ENCODE data around the gene AUTS2. TPM values are rescaled to one million over a fixed set of nuclear protein-coding genes. Genes with fewer than 3 reads are reported as not detected.
A peak's percentile ranks its signal among the peaks of the same experiment; 100 is the strongest.

The AUTS2 gene
- total RNA-seq, 1 experiment from 2014 or later, result 42.1 TPM

DNA sequence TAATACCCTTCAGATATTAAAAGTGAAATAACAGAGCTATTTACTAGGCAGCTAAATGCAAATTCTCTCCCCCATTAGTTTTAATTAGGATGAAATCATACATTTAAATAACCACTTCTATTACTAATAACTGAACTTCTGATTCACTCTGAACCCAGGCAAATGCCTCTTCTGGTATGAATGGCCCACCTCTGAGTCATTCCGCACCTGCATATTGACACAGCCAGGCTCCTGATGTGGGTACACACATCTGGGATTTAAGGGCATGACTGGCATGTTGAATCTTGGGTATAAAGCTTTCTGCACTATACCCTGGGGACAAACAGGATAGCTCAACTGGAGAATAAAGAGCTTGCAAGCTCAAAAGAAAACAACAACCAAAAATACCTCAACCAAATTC, 140.9 kb downstream of the AUTS2 start:
- Histone ChIP-seq H3K4me1 (ENCODE audit: insufficient read depth, low read length, poor library complexity, severe bottlenecking) (peaks cover 38% of the 10 kb centered on the region), H3K4me3 (ENCODE audit: low read depth, low read length, poor library complexity, severe bottlenecking) (no peak overlapping the region), H3K9me3 (ENCODE audit: low read depth, low read length, poor library complexity, severe bottlenecking) (no peaks in the 10 kb centered on the region), H3K27me3 (replicated peaks; ENCODE audit: insufficient read depth, low read depth, low read length, poor library complexity) (no peaks in the 10 kb centered on the region), H3K36me3 (ENCODE audit: insufficient read depth, low read length, poor library complexity, severe bottlenecking) (no peaks in the 10 kb centered on the region), H3K27ac (ENCODE audit: low read depth, low read length, poor library complexity, severe bottlenecking) (peak overlapping the region; percentile 66)
- BruUV-seq (replicated peaks), result no TSS peak
- TF ChIP-seq, protein P1, sequence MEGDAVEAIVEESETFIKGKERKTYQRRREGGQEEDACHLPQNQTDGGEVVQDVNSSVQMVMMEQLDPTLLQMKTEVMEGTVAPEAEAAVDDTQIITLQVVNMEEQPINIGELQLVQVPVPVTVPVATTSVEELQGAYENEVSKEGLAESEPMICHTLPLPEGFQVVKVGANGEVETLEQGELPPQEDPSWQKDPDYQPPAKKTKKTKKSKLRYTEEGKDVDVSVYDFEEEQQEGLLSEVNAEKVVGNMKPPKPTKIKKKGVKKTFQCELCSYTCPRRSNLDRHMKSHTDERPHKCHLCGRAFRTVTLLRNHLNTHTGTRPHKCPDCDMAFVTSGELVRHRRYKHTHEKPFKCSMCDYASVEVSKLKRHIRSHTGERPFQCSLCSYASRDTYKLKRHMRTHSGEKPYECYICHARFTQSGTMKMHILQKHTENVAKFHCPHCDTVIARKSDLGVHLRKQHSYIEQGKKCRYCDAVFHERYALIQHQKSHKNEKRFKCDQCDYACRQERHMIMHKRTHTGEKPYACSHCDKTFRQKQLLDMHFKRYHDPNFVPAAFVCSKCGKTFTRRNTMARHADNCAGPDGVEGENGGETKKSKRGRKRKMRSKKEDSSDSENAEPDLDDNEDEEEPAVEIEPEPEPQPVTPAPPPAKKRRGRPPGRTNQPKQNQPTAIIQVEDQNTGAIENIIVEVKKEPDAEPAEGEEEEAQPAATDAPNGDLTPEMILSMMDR (conservative IDR thresholded peaks at IDR 0.05; ENCODE audit: low read depth, low read length), result no peak
- TF ChIP-seq EZH2 (IDR thresholded peaks at IDR 0.05; ENCODE audit: borderline replicate concordance, low read depth, low read length, poor library complexity, severe bottlenecking), result no peak
- CTCF ChIA-PET, result interaction anchor here (0.6 kb wide), 1 partner anchor 158 kb away, joined by 4 read pairs; no protein-coding TSS in a partner anchor
- intact Hi-C loops (cut with micrococcal nuclease; ENCODE audit: unreplicated experiment), result no loop called here
- POLR2A ChIA-PET (ENCODE audit: low non-redundant PET), result interaction anchor here (0.6 to 0.7 kb wide), 2 partner anchors 38 to 48 kb away, joined by 3 to 4 read pairs; no protein-coding TSS in a partner anchor
- DNase-seq (ENCODE audit: low spot score), result peak; percentile 37

DNA sequence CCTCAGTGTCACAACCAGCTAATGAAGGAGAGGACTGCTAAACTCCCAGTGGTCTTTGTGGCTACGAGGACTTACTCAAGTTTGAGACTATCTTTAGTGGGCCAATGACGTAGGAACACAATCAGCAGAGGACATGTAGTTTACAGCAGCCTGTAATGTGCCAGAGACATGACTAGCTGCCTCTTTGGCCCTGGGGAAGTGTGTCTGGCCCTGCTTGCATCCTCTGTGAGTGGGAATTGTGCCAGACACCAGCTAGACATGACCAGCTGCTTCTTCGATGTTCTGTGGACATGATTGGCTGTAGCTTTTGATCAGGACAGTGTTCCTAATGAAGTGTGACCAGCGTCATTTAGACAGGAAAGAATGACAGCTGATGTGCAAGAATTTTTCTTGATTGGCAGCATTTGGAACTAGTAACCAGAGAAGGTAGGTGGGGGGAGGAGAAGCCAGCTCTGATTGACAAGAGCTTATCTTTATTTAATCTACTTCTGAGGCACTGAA, 141.7 kb downstream of the AUTS2 start:
- no peaks in the 10 kb centered on the region for H3K36me3 ChIP-seq (ENCODE audit: insufficient read depth, low read length, poor library complexity, severe bottlenecking)
- no peak overlapping the region for H3K4me3 ChIP-seq (ENCODE audit: low read depth, low read length, poor library complexity, severe bottlenecking)
- H3K4me1 ChIP-seq (ENCODE audit: insufficient read depth, low read length, poor library complexity, severe bottlenecking), result peaks cover 38% of the 10 kb centered on the region
- peak; percentile 91 for DNase-seq (ENCODE audit: low spot score)
- no peaks in the 10 kb centered on the region for H3K9me3 ChIP-seq (ENCODE audit: low read depth, low read length, poor library complexity, severe bottlenecking)
- H3K27me3 ChIP-seq (replicated peaks; ENCODE audit: insufficient read depth, low read depth, low read length, poor library complexity), result no peaks in the 10 kb centered on the region
- ChIA-PET POLR2A (ENCODE audit: low non-redundant PET) (interaction anchor here (0.5 to 0.7 kb wide), 3 partner anchors 120 to 356 kb away, joined by 4 to 10 read pairs (median 5); no protein-coding TSS in a partner anchor), CTCF (interaction anchor here (0.6 kb wide), 1 partner anchor 158 kb away, joined by 4 read pairs; no protein-coding TSS in a partner anchor)
- TF ChIP-seq EZH2 (IDR thresholded peaks at IDR 0.05; ENCODE audit: borderline replicate concordance, low read depth, low read length, poor library complexity, severe bottlenecking), result no peak
- TF ChIP-seq, protein P1 (conservative IDR thresholded peaks at IDR 0.05; ENCODE audit: low read depth, low read length), result no peak
- intact Hi-C loops (cut with micrococcal nuclease; ENCODE audit: unreplicated experiment), result no loop called here
- peak overlapping the region; percentile 66 for H3K27ac ChIP-seq (ENCODE audit: low read depth, low read length, poor library complexity, severe bottlenecking)
- BruUV-seq (replicated peaks), result no TSS peak

DNA sequence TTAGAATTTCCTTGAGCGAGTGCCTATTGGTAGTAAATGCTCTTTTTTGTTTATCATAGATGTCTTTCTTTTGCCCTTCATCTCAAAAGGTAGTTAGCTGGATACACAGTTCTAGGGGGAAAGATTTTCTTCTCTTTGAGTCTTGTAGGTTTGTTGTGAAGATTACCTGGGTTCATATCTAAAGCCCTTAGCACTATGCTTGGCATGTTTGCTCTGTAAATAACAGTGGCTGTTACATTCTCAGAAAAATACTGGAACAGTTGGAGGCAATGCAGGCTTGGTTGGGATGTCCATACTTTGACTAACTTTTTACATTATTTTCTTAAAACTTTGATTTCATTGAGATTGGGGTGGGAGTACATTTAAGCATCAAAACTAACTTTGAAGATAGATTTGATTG, 144.0 kb downstream of the AUTS2 start:
- BruUV-seq (replicated peaks), result no TSS peak
- ChIA-PET POLR2A (ENCODE audit: low non-redundant PET) (no interaction called here), CTCF (no interaction called here)
- peaks cover 38% of the 10 kb centered on the region for H3K4me1 ChIP-seq (ENCODE audit: insufficient read depth, low read length, poor library complexity, severe bottlenecking)
- no peak overlapping the region for H3K4me3 ChIP-seq (ENCODE audit: low read depth, low read length, poor library complexity, severe bottlenecking)
- no peaks in the 10 kb centered on the region for H3K36me3 ChIP-seq (ENCODE audit: insufficient read depth, low read length, poor library complexity, severe bottlenecking)
- intact Hi-C loops (cut with micrococcal nuclease; ENCODE audit: unreplicated experiment), result no loop called here
- DNase-seq (ENCODE audit: low spot score), result no peak
- H3K9me3 ChIP-seq (ENCODE audit: low read depth, low read length, poor library complexity, severe bottlenecking), result no peaks in the 10 kb centered on the region
- H3K27me3 ChIP-seq (replicated peaks; ENCODE audit: insufficient read depth, low read depth, low read length, poor library complexity), result no peaks in the 10 kb centered on the region
- H3K27ac ChIP-seq (ENCODE audit: low read depth, low read length, poor library complexity, severe bottlenecking), result no peak overlapping the region
- TF ChIP-seq, protein P1 (conservative IDR thresholded peaks at IDR 0.05; ENCODE audit: low read depth, low read length), result no peak
- TF ChIP-seq EZH2 (IDR thresholded peaks at IDR 0.05; ENCODE audit: borderline replicate concordance, low read depth, low read length, poor library complexity, severe bottlenecking), result no peak

Data from A673 (cell line).